Activated T-cell treated with anti-CD3 and anti-CD28 coated beads, Interleukin-2, amount 50 U/mL, for 1 hour (primary cell): Measurements from ENCODE around the gene TXNDC11.
"Not testable (repeated sequence)": the region's sequence is repeated elsewhere in the genome, so short reads cannot be mapped to it uniquely, and the experiment has no call there.

ENCODE experiments used
- DNase-seq: peaks from one replicate; pipeline ENCODE4 v3.0.0-alpha.2; 2020

The TXNDC11 gene, protein sequence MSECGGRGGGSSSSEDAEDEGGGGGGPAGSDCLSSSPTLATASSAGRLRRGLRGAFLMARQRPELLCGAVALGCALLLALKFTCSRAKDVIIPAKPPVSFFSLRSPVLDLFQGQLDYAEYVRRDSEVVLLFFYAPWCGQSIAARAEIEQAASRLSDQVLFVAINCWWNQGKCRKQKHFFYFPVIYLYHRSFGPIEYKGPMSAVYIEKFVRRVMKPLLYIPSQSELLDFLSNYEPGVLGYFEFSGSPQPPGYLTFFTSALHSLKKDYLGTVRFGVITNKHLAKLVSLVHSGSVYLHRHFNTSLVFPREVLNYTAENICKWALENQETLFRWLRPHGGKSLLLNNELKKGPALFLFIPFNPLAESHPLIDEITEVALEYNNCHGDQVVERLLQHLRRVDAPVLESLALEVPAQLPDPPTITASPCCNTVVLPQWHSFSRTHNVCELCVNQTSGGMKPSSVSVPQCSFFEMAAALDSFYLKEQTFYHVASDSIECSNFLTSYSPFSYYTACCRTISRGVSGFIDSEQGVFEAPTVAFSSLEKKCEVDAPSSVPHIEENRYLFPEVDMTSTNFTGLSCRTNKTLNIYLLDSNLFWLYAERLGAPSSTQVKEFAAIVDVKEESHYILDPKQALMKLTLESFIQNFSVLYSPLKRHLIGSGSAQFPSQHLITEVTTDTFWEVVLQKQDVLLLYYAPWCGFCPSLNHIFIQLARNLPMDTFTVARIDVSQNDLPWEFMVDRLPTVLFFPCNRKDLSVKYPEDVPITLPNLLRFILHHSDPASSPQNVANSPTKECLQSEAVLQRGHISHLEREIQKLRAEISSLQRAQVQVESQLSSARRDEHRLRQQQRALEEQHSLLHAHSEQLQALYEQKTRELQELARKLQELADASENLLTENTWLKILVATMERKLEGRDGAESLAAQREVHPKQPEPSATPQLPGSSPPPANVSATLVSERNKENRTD

GRCh38 chr16:11742536-11743307, at the start of gene TXNDC11:
TXNDC11 (minus strand) TSS chr16:11742857; CDS start chr16:11742730, 127 bp downstream.
- DNase-seq: peak; percentile 100

GRCh38 chr16:11791144-11791828, 48.6 kb upstream of the TXNDC11 start:
- DNase-seq: no peak

- no peak for DNase-seq
Measured at GRCh38 chr16:11788914-11789313, 46.3 kb upstream of the TXNDC11 start.

DNA sequence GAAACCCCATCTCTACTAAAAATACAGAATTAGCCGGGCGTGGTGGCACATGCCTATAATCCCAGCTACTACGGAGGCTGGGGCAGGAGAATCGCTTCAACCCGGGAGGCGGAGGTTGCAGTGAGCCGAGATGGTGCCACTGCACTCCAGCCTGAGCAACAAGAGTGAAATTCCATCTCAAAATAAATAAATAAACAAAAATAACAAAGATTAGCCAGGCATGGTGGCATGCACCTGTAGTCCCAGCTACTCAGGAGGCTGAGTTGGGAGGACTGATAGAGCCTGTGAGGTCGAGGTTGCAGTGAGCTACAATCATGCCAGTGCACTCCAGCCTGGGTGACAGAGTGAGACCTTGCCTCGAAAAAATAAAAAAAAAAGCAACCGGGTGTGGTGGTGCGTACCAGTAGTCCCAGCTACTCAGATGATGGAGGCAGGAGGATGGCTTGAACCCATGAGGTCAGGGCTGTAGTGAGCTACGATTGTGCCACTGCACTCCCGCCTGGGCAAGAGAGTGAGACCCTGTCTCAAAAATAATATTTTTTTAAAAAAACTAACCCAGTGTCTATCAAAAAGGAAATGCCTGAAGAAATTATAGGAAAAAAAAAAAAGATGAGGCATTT, 42.4 kb upstream of the TXNDC11 start:
- DNase-seq: not testable (repeated sequence)

GRCh38 chr16:11784381-11784780, 41.7 kb upstream of the TXNDC11 start:
- not testable (repeated sequence) for DNase-seq

DNA sequence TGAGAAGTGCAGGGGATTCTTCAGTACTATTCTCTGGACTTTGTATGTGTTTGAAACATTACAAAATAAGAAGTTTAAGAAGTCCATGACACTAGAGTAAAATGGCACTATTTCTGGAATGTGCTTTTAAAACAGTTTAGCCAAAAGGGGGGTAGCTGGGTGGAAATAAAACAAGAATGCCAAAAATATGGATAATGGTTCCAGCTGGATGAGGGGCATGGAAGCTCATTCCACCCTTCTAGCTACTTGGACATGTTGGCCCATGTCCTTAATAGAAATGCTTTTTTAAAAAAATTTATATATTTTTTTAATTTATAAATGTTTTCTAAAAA, 41.3 kb upstream of the TXNDC11 start:
- no peak for DNase-seq

DNA sequence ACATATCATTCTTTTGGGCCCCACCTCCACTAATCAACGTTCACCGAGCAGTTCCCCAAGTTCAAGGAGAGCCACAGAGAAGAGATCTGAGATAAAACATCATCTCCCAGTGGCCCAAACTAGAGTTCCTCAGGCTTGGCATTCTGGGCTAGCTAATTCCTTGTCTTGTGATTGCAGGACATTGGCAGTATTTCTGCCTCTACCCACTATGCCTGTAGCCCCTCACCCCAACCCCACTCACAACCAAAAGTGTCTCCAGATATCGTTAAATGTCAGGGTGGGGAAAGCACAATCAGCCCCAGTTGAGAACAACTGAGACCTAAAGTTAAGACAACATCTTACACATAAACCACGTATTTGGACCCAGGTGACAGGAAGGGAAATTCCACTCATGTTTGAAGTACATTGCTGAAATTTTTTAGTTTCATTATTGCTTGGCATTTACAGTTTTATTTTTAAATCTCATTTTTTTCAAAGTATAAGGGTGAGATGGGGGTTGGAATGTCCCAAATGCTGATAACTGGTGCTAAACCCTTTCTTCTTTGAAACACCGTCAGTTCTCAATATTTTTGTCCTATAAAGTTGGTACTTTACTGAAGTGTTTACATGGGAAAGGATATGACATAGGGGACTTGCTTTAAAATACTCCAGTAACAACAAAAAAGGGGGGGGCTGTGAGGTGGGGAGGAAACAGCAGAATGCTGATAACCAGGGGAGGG, 40.8 kb upstream of the TXNDC11 start:
- peak; percentile 48 for DNase-seq

- DNase-seq: no peak
Measured at GRCh38 chr16:11781773-11782172, 39.1 kb upstream of the TXNDC11 start.

- no peak for DNase-seq
Measured at GRCh38 chr16:11780991-11781680, 38.5 kb upstream of the TXNDC11 start.

GRCh38 chr16:11779074-11779473, 36.4 kb upstream of the TXNDC11 start:
- DNase-seq: no peak

DNA sequence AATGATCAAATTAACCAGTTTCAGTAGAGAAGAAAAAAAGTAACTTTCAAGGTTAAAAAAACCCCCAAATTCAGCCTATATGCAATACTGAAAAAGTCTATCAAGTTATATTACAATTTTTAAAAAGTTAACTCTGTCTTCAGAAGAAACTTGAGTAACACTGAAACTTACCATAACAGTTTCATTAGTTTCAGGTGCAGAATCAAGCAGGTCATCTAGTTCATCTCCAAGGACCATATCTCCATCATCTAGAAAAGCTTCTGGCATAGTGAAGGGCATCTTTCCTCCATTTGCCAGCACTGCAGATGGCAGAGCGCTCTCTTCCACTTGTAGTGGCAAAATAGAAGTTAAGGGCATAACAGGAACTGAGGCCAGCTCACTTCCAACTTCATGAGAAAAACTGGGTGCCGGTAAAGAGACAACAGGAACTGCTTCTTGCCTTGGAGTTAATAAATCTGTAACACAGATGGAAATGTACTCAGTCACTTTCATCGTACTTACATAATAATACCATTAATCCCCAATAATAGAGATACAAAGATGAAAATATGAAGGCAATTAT, 31.5 kb upstream of the TXNDC11 start:
- DNase-seq: no peak

DNA sequence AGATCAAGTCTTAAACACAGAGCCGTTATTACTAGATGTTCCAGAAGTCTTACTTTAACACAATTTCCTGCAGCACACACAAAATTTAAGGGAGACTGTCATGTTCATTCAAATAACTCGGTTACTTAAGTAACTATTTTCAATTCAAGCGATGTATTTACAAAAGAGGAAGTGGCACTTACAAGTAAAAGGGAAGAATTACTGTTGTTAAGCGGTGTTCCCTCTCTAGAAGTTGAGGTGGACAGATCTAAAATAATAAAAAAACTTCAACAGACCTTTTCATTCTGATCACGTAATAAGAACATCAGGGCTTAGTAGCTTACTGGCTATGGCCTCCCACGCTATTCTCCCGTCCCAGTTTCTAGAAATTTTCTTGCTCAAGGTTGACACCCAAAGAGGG, 26.2 kb upstream of the TXNDC11 start:
- DNase-seq: no peak

DNA sequence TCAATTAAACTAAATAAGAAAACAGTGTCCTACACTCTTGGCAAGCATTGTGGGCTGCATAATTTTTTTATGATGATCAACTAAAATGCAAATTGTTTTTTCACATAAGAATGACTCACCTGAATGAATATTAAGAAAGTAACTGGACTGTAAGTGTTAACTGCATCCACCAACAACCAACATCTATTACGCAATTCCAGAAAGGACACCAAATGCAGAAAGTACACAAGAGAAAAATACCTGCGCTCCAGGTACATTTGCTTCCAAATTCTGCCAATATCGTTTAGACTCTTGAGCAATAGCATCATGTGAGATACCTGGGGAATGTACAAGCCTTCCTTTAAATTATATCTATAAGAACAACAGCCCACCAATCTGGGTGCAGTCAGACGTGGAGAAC, 19.8 kb upstream of the TXNDC11 start:
- DNase-seq: no peak

DNA sequence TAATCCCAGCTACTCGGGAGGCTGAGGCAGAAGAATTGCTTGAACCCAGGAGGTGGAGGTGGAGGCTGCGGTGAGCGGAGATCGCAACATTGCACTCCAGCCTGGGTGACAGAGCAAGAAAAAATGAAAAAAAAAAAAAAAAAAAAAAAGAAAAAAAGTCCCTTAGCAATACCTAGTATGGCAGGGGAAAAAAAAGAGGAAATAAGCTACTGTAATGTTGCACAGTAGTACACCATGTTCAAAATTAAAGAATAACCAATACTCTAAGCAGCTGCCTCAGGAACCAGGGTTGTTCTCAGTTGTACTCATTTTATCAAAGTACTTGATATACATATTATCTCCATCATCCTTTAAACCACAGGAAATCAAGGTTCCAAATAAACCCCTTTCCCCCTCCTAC, 17.3 kb upstream of the TXNDC11 start:
- no peak for DNase-seq

- DNase-seq: no peak
Measured at GRCh38 chr16:11759163-11759834, 16.6 kb upstream of the TXNDC11 start.

DNA sequence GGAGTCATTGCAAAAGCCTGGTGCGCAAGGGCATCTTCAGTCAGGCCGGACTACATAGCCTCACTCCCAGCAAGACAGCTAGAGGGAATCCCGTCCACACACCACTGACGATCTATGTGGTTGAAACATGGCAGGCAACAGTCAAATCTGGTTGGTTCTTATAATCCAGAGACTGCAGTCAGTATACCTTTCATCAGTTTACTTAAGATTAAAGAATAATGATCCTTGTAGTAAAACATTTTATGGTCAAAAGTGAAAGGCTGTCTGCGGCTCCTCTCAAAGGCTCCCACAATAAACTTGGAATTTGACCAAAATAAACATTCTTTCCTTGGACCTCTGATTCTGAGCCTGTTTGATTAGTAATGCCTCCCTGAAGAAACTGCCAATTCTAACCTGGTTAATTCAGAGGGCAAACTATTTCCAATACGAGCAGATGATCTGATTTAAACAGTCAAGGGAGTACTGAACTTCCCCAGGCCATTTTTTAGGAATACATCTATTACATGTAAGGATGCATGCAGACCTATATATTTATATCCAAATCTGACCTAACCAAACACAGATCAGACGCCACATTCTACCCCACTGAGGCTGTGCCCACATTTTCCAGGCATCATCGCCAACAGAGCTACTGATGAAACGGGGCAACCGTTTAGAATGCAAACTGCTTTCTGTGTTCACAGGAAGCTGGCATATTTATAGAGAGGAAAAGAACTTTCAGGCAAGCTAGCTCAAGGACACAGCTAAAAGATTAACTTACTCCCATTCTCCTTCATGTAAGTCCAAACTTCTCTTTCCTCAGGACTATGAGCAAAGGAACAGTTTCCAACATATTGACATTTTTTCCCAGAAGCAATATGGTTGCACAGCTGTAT, 15.3 kb upstream of the TXNDC11 start:
- DNase-seq: no peak

DNA sequence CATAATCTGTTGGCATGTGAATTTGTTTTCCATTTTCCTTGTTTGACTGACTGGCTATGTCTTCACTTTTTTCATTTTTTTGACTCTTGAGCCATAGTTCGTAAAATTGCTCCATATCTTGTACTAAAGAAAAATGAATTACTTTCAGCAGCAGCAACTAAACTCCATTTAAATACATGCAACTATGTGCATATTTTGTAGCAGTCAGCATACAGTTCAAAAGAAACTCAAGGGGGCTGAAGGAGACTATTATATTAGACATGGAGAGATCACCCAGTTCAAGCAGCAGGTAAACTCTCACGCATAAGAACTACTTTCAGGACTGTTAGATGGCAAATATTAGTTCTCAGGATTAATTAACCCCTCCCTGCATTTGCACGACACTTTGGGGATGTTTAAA, 13.6 kb upstream of the TXNDC11 start:
- DNase-seq: no peak

GRCh38 chr16:11755022-11755760, 12.5 kb upstream of the TXNDC11 start:
- no peak for DNase-seq
